SK-N-SH (cell line): ENCODE data around the gene GABRB3. TPM values are rescaled to one million over a fixed set of nuclear protein-coding genes. Genes with fewer than 3 reads are reported as not detected.

Experiments
- CTCF ChIA-PET: fragments of 300-600, 350-600 bp; formaldehyde crosslinking; extraction: SDS; loops from one replicate; lab custom pipeline; 2021; lab: Yijun Ruan, JAX
- POLR2A ChIA-PET: fragments of 350-600 bp; sonication (Branson Sonifier 250); formaldehyde crosslinking; extraction: SDS; loops from one replicate; lab custom pipeline; 2020; ENCODE audit warnings: antibody characterized with exemption, inconsistent platforms; lab: Yijun Ruan, JAX
- DNase-seq: peaks from one replicate; pipeline ENCODE4 v3.0.0; 2012
- H2AFZ ChIP-seq: fragments of 200-600 bp; sonication (generic); 2 replicates; pipeline ENCODE4 v1.8.1; 2016; ENCODE audit warnings: antibody characterized with exemption, mild to moderate bottlenecking, low read depth
- H3F3A ChIP-seq: fragments of 200-600 bp; sonication (generic); replicated peaks from 2 replicates; pipeline ENCODE3; 2016; ENCODE audit warnings: antibody characterized with exemption, mild to moderate bottlenecking; ENCODE audit not compliant: insufficient read depth
- H3K27ac ChIP-seq, 2 experiments: fragments of 200-500 bp in 1 of 2; fragments of 200-600 bp in 1 of 2; sonication (Bioruptor generic) in 1 of 2; sonication (generic), shearing (Covaris generic) in 1 of 2; 2 replicates each; pipeline versions ENCODE4 v1.5.1 to v1.6.1; 2014 to 2016; ENCODE audit warnings: low read depth in 2 of 2, inconsistent platforms in 1 of 2, low read length in 1 of 2, mild to moderate bottlenecking in 1 of 2, mixed read lengths in 1 of 2
- H3K27me3 ChIP-seq: fragments of 200-600 bp; sonication (generic), shearing (Covaris generic); 2 replicates; pipeline ENCODE4 v1.6.1; 2016; ENCODE audit warnings: mixed run types; ENCODE audit not compliant: insufficient read depth
- H3K36me3 ChIP-seq, 2 experiments: fragments of 200-500 bp in 1 of 2; fragments of 200-600 bp in 1 of 2; sonication (Bioruptor generic) in 1 of 2; sonication (generic) in 1 of 2; replicated peaks in 1 of 2; 2 replicates each; pipeline versions ENCODE3 to v1.5.1; 2014 to 2016; ENCODE audit warnings: low read length in 1 of 2, mild to moderate bottlenecking in 1 of 2; ENCODE audit not compliant: insufficient read depth in 2 of 2, control insufficient read depth in 1 of 2
- H3K4me1 ChIP-seq, 2 experiments: fragments of 200-500 bp in 1 of 2; fragments of 200-600 bp in 1 of 2; sonication (Bioruptor generic) in 1 of 2; sonication (generic), shearing (Covaris generic) in 1 of 2; 2 replicates each; pipeline versions ENCODE4 v1.5.1 to v1.6.1; 2014 to 2016; ENCODE audit warnings: low read depth in 1 of 2, low read length in 1 of 2, mixed run types in 1 of 2; ENCODE audit not compliant: insufficient read depth in 2 of 2, control insufficient read depth in 1 of 2
- H3K4me2 ChIP-seq: fragments of 200-600 bp; sonication (generic), shearing (Covaris generic); 2 replicates; pipeline ENCODE4 v1.6.1; 2017; ENCODE audit warnings: mixed run types
- H3K4me3 ChIP-seq, 2 experiments: fragments of 200-500 bp in 1 of 2; fragments of 200-600 bp in 1 of 2; sonication (Bioruptor generic) in 1 of 2; sonication (generic), shearing (Covaris generic) in 1 of 2; 2 replicates each; pipeline versions ENCODE4 v1.5.1 to v1.8.1; 2014 to 2016; ENCODE audit warnings: low read depth in 2 of 2, inconsistent platforms in 1 of 2, low read length in 1 of 2, mild to moderate bottlenecking in 1 of 2, mixed read lengths in 1 of 2, moderate library complexity in 1 of 2
- H3K79me2 ChIP-seq: fragments of 200-600 bp; sonication (generic); 2 replicates; pipeline ENCODE4 v1.8.1; 2017; ENCODE audit warnings: mild to moderate bottlenecking; ENCODE audit not compliant: insufficient read depth
- H3K9ac ChIP-seq: fragments of 200-600 bp; sonication (generic); 2 replicates; pipeline ENCODE4 v1.6.1; 2017; ENCODE audit warnings: mixed run types
- H3K9me2 ChIP-seq: fragments of 200-600 bp; sonication (generic); 2 replicates; pipeline ENCODE4 v1.6.1; 2017; ENCODE audit warnings: mixed run types
- H3K9me3 ChIP-seq: fragments of 200-600 bp; sonication (generic); 2 replicates; pipeline ENCODE4 v1.6.1; 2017; ENCODE audit warnings: mixed run types, mild to moderate bottlenecking, moderate library complexity
- H4K20me1 ChIP-seq: fragments of 200-600 bp; sonication (generic); 2 replicates; pipeline ENCODE4 v1.6.1; 2017; ENCODE audit warnings: mild to moderate bottlenecking, mixed run types; ENCODE audit not compliant: insufficient read depth
- CTCF ChIP-seq: fragments of 200-600 bp; sonication (generic); IDR thresholded peaks from 2 replicates; pipeline ENCODE4 v1.6.1; 2017; ENCODE audit warnings: antibody characterized with exemption, mild to moderate bottlenecking, moderate library complexity
- FOSL2 ChIP-seq: IDR thresholded peaks from 2 replicates; pipeline ENCODE4 v1.4.0; 2012; ENCODE audit warnings: low read depth, mild to moderate bottlenecking, moderate library complexity, borderline replicate concordance
- GABPA ChIP-seq: IDR thresholded peaks from 2 replicates; pipeline ENCODE4 v1.4.0; 2012; ENCODE audit warnings: low read depth, mild to moderate bottlenecking
- GATA2 ChIP-seq: sonication (generic); formaldehyde crosslinking; IDR thresholded peaks from 2 replicates; pipeline ENCODE4 v1.5.0; 2020; ENCODE audit warnings: mild to moderate bottlenecking, missing genetic modification reagents
- MAX ChIP-seq: IDR thresholded peaks from 2 replicates; pipeline ENCODE4 v1.4.0; 2012; ENCODE audit warnings: low read depth
- MXI1 ChIP-seq: IDR thresholded peaks from 2 replicates; pipeline ENCODE4 v1.6.1; 2012; ENCODE audit warnings: mild to moderate bottlenecking, low read depth, low read length, improper control_type of control experiment
- NRF1 ChIP-seq: IDR thresholded peaks from 2 replicates; pipeline ENCODE4 v1.6.1; 2012; ENCODE audit warnings: low read depth, mild to moderate bottlenecking, low read length
- PBX3 ChIP-seq: IDR thresholded peaks from 2 replicates; pipeline ENCODE4; 2012
- POLR2AphosphoS5 ChIP-seq: IDR thresholded peaks from 2 replicates; pipeline ENCODE4 v1.6.1; 2012; ENCODE audit warnings: low read depth, low read length
- REST ChIP-seq: IDR thresholded peaks from 2 replicates; pipeline ENCODE4 v1.6.1; 2012; ENCODE audit warnings: mild to moderate bottlenecking, low read depth, low read length, moderate library complexity
- RFX5 ChIP-seq: IDR thresholded peaks from 2 replicates; pipeline ENCODE4 v1.6.1; 2012; ENCODE audit warnings: mild to moderate bottlenecking, improper control_type of control experiment, low read length
- RXRA ChIP-seq: IDR thresholded peaks from 2 replicates; pipeline ENCODE4 v1.4.0; 2012; ENCODE audit warnings: low read depth, mild to moderate bottlenecking, borderline replicate concordance
- SIN3A ChIP-seq: IDR thresholded peaks from 2 replicates; pipeline ENCODE4 v1.6.1; 2012; ENCODE audit warnings: low read depth, mild to moderate bottlenecking, low read length, moderate library complexity, borderline replicate concordance
- TAF1 ChIP-seq: IDR thresholded peaks from 2 replicates; pipeline ENCODE4 v1.6.1; 2012; ENCODE audit warnings: low read depth, mild to moderate bottlenecking, low read length, moderate library complexity, borderline replicate concordance
- TCF12 ChIP-seq: IDR thresholded peaks from 2 replicates; pipeline ENCODE4 v1.4.0; 2012
- USF1 ChIP-seq: IDR thresholded peaks from 2 replicates; pipeline ENCODE4 v1.4.0; 2012; ENCODE audit warnings: low read depth, borderline replicate concordance
- WGBS: methylation state at CpG from one replicate; pipeline ENCODE4 v1.1.6; 2017; ENCODE audit warnings: low lambda C conversion rate; 5-methylcytosine and 5-hydroxymethylcytosine counted together
- polyA plus RNA-seq, 3 experiments: library from polyadenylated mRNA; depleted of rRNA; stranded (reverse); fragments of >200 nt; gene quantifications; 2 replicates each; pipeline ENCODE4 v1.2.3, GENCODE V29; 2012

Gene GABRB3
- polyA plus RNA-seq, 1 of the 3 experiments (the other 2 are of a cell fraction): 0.10 TPM

- no peaks in the 10 kb centered on the region for H3K36me3 ChIP-seq
- H3K4me3 ChIP-seq: no peak overlapping the region
- no peaks in the 10 kb centered on the region for H3K4me1 ChIP-seq
- TF ChIP-seq CTCF (no peak), NRF1 (no peak), MXI1 (no peak), MAX (no peak), POLR2AphosphoS5 (no peak), TAF1 (no peak), REST (no peak), GABPA (no peak), GATA2 (no peak), RFX5 (no peak), USF1 (no peak), SIN3A (no peak), FOSL2 (no peak), RXRA (no peak), PBX3 (no peak), TCF12 (no peak)
- TF ChIP-seq, all 33 proteins: peak for 0
- Histone ChIP-seq H3K79me2 (no peaks in the 10 kb centered on the region), H3K9me2 (no peaks in the 10 kb centered on the region), H4K20me1 (no peaks in the 10 kb centered on the region), H3K27ac (no peak overlapping the region), H3F3A (no peaks in the 10 kb centered on the region), H3K9ac (no peak overlapping the region), H3K9me3 (no peaks in the 10 kb centered on the region), H2AFZ (no peak overlapping the region), H3K4me2 (no peak overlapping the region), H3K27me3 (no peaks in the 10 kb centered on the region)
- POLR2A ChIA-PET: no interaction called here
- no peak for DNase-seq
- CTCF ChIA-PET: no interaction called here
- WGBS: 41% methylated on average over 5 of the region's 5 CpGs
Observed at GRCh38 chr15:26561130-26561529, 211.7 kb downstream of the GABRB3 start.
